Inflammatory macrophage treated with lipopolysaccharide for 1 hour (primary cell): Measurements from ENCODE around the gene NMNAT1.
"Not testable (repeated sequence)": the region's sequence is repeated elsewhere in the genome, so short reads cannot be mapped to it uniquely, and the experiment has no call there.

ENCODE experiments used
- DNase-seq, 2 donors: peaks; one replicate each; pipeline ENCODE4 v3.0.0-alpha.2; 2020 to 2022

The NMNAT1 gene

GRCh38 chr1:9922342-9922741, 20.9 kb upstream of the NMNAT1 start:
- no peak for DNase-seq

- no peak for DNase-seq
Measured at GRCh38 chr1:9927259-9927658, 16.0 kb upstream of the NMNAT1 start.

- DNase-seq: no peak
Measured at GRCh38 chr1:9929431-9930385, 13.6 kb upstream of the NMNAT1 start.

GRCh38 chr1:9942399-9942938, 806 bp upstream of the NMNAT1 start:
- peak; percentile 46 to 62 for DNase-seq

- no peak for DNase-seq
Measured at GRCh38 chr1:9946315-9946714, 3.0 kb downstream of the NMNAT1 start.

GRCh38 chr1:9957726-9958125, 14.5 kb downstream of the NMNAT1 start:
- DNase-seq: no peak

GRCh38 chr1:9960011-9960410, 16.7 kb downstream of the NMNAT1 start:
- DNase-seq: no peak

- no peak for DNase-seq
Measured at GRCh38 chr1:9960706-9961562, 17.7 kb downstream of the NMNAT1 start.

GRCh38 chr1:9984253-9984652, 41.0 kb downstream of the NMNAT1 start:
- DNase-seq: no peak

GRCh38 chr1:9985001-9985400, 41.7 kb downstream of the NMNAT1 start:
- no peak for DNase-seq

GRCh38 chr1:9989773-9990172, 46.5 kb downstream of the NMNAT1 start:
- no peak for DNase-seq

GRCh38 chr1:9990944-9991343, 47.7 kb downstream of the NMNAT1 start:
- peak; percentile 47 to 60 for DNase-seq

GRCh38 chr1:9992910-9993309, 49.6 kb downstream of the NMNAT1 start:
- no peak for DNase-seq

- DNase-seq: no peak
Measured at GRCh38 chr1:9993561-9994075, 50.3 kb downstream of the NMNAT1 start.

GRCh38 chr1:9996624-9997582, 53.6 kb downstream of the NMNAT1 start, which contains the start of gene RBP7:
RBP7 (plus strand) TSS chr1:9997228; CDS start chr1:9997259, 31 bp downstream.
- peak; percentile 40 to 44 for DNase-seq

- no peak for DNase-seq
Measured at GRCh38 chr1:10001016-10001665, 57.9 kb downstream of the NMNAT1 start.

GRCh38 chr1:10005248-10005647, 62.0 kb downstream of the NMNAT1 start:
- not testable (repeated sequence) for DNase-seq

GRCh38 chr1:10007169-10007568, 63.9 kb downstream of the NMNAT1 start:
- DNase-seq: no peak

- no peak for DNase-seq
Measured at GRCh38 chr1:10014016-10014415, 70.7 kb downstream of the NMNAT1 start.

GRCh38 chr1:10019561-10019960, 76.3 kb downstream of the NMNAT1 start:
- no peak for DNase-seq

- no peak for DNase-seq
Measured at GRCh38 chr1:10020086-10020485, 76.8 kb downstream of the NMNAT1 start.
